Gastrocnemius medialis (tissue), 4 donors: ENCODE data around the gene RELL1.

Source experiments
- CTCF ChIP-seq, 5 experiments: fragments of 450-650 bp in 3 of 5; fragments of 200-600 bp in 2 of 5; sonication (generic) in 2 of 5; IDR thresholded peaks in 4 of 5; conservative IDR thresholded peaks in 1 of 5; 1 replicate in 4 of 5; 2 replicates in 1 of 5; pipeline ENCODE4 v1.5.1; 2016 to 2019; ENCODE audit warnings: antibody characterized with exemption in 5 of 5, mild to moderate bottlenecking in 3 of 5, moderate library complexity in 3 of 5
- POLR2A ChIP-seq, 2 donors: fragments of 450-650 bp; IDR thresholded peaks; one replicate each; pipeline ENCODE4 v1.6.1; 2017; ENCODE audit warnings: antibody characterized with exemption in 2 of 2, mild to moderate bottlenecking in 2 of 2, moderate library complexity in 2 of 2

DNA sequence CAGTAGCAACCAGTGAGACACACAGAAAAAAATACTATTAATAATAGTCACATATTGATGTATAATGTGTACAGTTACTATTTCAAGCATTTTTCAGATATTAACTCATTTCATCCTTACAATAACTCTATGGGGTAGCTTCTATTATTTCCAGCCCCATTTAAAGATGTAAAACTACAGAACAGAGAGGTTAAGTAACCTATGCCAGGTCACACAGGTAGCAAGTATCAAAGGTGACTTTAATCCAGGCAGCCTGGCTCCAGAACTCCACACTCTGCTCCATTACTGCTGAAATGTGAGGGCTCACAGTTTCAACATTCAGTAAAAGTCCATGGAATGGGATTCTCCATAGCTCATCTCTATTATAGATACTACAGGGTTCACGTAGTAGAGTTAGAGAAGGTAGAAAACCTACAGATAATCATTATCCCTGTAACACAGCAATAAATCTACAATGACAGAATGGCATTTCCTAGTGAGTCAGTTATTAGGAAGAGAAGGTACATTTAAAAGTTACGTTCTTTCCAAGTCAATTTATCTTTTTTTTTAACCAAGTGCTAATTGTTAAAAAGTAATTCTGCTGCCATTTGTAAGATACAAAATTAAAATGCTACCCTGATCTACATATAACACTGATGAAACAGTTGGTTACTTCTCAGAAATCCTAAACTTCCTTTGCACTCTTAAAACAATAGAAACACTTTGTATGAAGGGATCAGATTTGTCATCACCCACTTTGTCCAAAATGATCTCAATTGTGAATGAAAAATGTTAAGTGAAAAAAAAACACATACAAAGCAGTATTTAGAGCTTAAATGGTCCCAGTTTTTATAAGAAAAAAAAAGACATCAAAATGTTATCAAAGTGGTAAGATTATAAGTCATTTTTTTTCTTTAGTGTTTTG, 18.7 kb downstream of the RELL1 start:
- TF ChIP-seq CTCF (IDR thresholded peaks at IDR 0.05 in 4 of 5, conservative IDR thresholded peaks at IDR 0.05 in 1 of 5) = no peak
- TF ChIP-seq POLR2A (IDR thresholded peaks at IDR 0.05) = no peak
